Stimulated activated CD8-positive, alpha-beta memory T cell treated with anti-CD3 and anti-CD28 coated beads, Interleukin-7, amount 100 ng/mL, for 48 hours (primary cell): ENCODE results near the gene MPRIP.

ENCODE experiments used
- DNase-seq, 2 donors: peaks; one replicate each; pipeline ENCODE4 v3.0.0-alpha.2; 2020; ENCODE audit warnings: low read depth in 1 of 2; ENCODE audit errors: extremely low read depth in 1 of 2

Gene MPRIP

DNA sequence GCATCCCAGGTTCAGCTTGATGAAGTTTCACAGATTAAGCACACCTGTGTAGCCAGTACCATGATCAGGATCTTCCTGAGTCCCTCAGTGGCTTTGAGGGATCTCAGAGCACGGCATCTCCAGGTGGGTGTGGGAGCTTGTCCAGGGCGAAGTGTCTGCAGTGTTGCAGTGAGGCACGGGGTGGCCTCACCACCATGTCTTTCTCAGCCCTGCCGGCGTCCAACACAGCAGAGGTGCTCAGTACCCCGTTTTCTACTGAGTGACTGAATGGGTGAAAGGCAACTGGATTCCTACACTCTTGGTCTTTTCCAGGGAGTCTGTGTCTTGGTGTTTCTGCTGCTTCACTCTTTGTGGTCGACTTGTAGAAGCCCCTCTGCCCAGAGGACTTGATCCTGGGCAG, 63.7 kb downstream of the MPRIP start:
- no peak for DNase-seq

- DNase-seq: no peak
Observed at GRCh38 chr17:17106756-17107155, 64.5 kb downstream of the MPRIP start.

DNA sequence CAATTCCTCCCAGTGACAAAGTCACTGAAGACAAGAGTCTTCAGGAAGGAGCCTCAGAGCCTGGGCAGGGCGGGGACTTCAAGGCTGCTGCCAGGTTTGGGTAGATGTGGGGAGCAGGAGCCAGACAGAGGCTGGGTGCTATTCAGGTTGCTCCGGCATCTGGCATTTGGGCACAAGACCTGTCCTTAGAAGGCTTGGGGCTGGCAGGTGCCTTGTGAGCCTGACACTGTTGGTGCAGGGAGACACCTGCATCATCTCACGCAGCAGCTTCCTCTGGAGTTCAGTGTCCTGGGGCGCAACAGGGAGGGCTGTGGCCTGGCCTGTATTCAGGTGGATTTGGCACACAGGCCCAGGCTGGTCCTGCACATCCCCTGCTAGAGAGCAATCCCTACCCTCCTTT, 65.0 kb downstream of the MPRIP start:
- DNase-seq: no peak

DNA sequence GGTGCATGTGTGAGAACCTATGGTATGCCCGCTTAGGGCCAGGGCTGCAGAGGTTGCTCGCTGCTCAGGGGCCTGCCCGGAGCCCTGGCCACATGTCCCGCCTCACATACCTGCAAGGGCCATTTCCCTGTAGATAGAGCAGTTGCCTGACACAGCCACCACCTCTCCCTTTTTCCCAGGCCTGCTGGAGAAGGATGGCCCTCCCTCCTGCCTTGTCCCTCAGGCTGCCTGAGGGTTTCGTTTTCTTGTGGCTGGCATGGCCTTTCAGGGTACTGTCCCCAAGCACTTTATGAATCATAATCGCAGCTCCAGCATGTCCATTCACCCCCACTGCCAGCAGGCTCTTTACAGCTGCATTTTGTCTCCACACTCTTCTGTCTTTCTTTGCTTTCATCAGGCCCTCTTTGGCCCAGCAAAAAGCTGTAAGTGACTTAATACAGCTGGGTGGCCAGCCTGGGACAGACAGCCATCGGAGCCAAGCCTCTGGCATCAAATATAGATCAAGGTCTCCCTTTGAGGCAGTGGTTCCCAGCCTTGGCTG, 65.7 kb downstream of the MPRIP start:
- DNase-seq: no peak

GRCh38 chr17:17108451-17109049, 66.3 kb downstream of the MPRIP start:
- DNase-seq: no peak

DNA sequence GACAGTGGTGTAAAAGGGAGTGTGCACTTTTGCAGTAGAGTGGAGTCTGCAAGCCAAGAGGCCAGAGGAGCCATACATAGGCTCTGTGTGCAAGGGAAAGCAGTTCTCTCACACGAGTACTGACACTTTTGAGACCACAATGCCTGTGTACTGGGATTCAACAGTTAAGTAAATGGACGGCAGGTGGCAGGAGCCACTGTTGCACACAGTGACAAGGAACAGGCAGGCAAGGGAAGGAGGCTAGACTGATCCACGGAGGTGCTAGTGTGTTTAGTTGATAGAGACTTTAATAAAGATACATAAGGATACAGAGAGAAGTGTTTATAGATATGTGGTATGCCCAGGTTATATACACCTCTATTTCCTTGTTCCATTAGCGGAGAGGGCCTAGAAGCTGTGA, 67.0 kb downstream of the MPRIP start:
- DNase-seq: no peak

- no peak for DNase-seq
Observed at GRCh38 chr17:17109907-17110306, 67.7 kb downstream of the MPRIP start.

GRCh38 chr17:17110520-17110919, 68.3 kb downstream of the MPRIP start:
- no peak for DNase-seq

- no peak for DNase-seq
Observed at GRCh38 chr17:17111401-17112393, 69.4 kb downstream of the MPRIP start.

- DNase-seq: no peak
Observed at GRCh38 chr17:17112628-17113200, 70.5 kb downstream of the MPRIP start.

DNA sequence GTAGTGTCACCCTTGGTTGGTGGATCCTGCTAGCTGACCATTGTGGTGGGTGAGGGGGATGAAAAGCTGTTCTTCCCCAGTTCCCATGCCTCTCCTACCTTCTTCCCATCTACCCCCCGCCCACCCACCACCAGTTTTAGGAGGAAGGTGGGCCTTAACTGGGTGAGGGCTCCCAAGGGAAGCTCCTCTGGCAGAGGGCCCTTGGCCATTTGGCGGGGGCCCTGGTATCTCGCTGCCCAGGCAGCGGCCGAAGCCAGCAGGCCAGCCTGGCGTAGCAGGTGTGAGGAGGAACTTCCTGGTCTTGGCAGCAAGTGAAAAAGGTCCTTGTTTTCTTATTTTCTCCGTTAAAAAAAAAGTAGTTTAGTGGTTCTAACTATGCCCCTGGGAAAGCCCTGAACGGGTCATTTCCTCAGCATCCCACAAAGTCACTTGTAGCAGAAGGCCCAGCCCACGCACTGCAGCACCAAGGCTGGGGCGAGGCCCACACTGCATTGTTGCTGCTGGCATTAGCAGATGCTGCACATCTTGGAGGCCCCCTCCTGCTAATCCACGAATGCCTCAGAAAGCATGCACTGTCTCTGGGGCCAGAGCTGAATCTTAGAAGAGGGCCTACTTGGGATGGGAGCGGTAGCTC, 72.5 kb downstream of the MPRIP start:
- DNase-seq: no peak

GRCh38 chr17:17115620-17116019, 73.4 kb downstream of the MPRIP start:
- no peak for DNase-seq

- DNase-seq: no peak
Observed at GRCh38 chr17:17116406-17116805, 74.1 kb downstream of the MPRIP start.

- no peak for DNase-seq
Observed at GRCh38 chr17:17117923-17118322, 75.7 kb downstream of the MPRIP start.

DNA sequence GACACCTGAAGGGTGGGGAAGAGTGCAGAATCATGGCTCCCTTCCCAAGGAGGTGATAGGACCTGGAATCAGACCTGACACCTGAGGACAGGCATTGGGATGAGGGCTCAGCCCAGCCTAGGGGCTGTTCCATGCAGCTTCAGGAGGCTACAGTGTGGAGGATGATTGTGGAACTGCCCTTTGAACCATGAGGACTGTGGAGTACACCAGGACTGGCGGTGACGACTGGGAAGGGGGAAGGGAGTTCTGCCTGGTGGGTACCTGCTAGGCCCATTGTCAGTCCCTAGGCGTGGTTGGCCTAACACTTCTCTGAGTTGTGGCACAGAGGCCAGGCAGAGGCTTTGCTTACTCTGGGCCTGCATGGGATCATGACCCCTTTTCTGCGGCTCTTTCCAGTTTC, 76.1 kb downstream of the MPRIP start:
- DNase-seq: no peak

DNA sequence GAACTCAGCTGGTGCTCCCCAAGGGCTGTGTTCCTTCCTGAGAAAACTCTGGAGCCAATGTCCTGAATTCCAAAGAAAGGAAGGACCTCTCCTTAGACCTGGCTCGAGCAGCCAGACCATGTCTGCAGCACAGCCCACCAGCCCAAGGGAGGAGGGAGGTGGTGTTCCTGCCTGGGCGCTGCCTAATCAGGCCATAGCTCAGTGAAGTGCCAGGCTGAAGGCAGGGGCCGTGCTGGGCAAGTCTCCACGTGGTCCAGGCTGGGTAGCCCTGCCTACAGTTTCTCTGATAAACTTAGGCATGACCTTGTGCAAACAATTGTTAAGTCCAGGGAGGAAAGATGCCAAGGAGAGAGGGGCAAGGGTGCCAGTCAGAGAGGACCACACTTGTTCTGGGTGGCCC, 76.8 kb downstream of the MPRIP start:
- no peak for DNase-seq

DNA sequence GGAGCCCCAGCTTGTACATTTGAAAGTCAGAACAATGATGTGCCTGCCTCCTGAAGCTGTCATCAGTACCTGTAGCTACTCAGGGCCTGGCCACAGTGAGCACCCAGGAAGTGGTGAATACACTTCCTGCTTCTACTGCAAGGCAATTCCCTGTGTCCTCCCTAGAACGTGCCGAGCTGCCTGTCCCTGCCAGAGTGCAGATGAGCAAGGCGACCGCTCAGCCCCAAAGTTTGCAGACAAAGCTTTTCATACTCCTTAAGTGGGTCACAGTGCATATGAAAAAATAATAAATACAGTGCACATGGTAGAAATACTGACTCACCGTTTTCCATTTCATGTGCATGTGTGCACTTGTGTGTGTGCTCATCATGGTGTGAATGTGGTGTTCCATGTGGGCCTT, 77.3 kb downstream of the MPRIP start:
- DNase-seq: peak; percentile 32 to 45

GRCh38 chr17:17120294-17120693, 78.0 kb downstream of the MPRIP start:
- DNase-seq: no peak

DNA sequence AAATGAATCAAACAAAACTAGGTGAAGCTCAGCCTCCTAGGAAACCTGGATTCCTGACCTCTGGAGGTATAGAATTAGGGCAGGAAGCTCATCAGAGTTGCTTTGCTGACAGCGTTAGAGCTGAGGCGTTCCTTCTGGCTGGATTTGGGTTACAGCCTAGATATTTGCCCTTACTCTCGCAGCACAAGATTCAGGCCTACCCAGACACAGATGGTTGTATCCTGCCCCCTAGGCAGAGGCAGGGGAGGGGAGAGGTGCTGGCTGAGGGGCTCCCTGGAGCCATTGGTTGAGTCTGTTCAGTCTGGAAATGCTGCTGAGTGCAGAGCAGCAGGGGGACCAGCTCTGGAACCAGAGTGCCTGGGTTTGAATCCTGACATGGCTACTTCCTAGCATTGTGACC, 78.4 kb downstream of the MPRIP start:
- DNase-seq: no peak

DNA sequence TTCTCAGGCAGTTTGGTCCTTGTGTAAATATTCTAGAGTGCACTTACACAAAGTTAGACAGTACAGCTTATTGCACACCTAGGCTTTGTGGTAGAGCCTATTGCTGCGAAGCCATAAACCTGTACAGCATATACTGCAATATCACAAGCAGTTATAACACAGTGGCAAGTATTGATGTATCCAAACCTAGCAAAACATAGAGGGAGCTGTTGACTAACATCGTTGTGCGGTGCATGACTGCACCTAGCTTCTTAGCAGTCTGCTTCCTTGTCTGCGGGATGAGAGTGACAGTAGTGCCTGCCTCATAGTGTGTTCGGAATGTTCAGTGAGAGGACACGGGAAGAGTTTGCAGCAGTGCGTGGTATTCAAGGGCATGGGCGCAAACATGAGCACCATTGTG, 78.9 kb downstream of the MPRIP start:
- no peak for DNase-seq

DNA sequence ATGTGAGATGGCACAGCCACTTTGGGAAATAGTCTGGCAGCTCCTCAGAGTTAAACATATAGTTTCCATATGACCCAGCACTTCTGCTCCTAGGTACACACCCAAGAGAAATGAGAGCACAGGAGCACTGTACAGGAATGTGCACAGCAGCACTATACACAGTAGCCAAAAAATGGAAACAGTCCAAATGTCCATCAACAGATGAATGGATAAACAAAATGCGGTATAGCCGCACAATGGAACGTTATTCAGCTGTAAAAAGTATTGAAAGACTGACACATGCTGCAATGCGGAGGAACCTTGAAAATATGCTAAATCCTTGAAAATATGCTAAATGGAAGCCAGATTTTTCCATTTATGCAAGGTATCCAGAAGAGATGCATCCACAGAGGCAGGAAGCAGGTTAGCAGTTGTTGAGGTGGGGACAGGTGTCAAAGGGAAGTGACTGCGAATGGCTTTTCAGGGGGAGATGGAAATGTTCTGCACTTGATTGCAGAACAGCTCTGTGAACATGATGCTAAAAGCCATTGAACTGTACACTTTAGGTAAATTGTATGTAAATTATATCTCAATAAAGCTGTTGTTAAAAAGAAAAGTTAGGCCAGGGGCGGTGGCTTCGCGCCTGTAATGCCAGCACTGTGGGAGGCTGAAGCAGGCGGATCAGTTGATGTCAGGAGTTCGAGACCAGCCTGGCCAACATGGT, 80.7 kb downstream of the MPRIP start:
- DNase-seq: no peak
